ENCODE data around the gene PRKAA1.
"Not testable (repeated sequence)": the region's sequence is repeated elsewhere in the genome, so short reads cannot be mapped to it uniquely, and the experiment has no call there.

DNA sequence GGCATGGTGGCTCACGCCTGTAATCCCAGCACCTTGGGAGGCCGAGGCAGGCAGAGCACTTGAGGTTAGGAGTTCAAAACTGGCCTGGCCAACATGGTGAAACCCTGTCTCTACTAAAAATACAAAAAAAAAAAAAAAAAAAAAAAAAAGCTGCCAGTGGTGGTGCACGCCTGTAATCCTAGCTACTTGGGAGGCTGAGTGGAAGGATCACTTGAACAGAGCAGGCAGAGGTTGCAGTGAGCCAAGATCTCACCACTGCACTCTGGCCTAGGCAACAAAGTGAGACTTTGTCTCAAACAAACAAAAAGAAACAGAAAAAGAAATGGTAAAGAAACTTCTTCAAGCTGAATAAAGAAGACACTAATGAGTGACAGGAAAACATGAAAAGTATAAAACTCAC, 11.5 kb downstream of the PRKAA1 start:
- not testable (repeated sequence) for TF ChIP-seq POLR2A (IDR thresholded peaks at IDR 0.05; ENCODE audit: low read depth, low read length); POLR2AphosphoS5 (IDR thresholded peaks at IDR 0.05; ENCODE audit: low read depth, low read length); TAF1 (IDR thresholded peaks at IDR 0.05; ENCODE audit: low read depth, low read length); PAX5 (IDR thresholded peaks at IDR 0.05; ENCODE audit: insufficient read depth, low read length, severe bottlenecking); SPI1 (IDR thresholded peaks at IDR 0.05; ENCODE audit: low read depth, low read length)
